GM23248 (cell line): Measurements from ENCODE around the gene LGALS12. TPM values are rescaled to one million over a fixed set of nuclear protein-coding genes. Genes with fewer than 3 reads are reported as not detected.

Experiments used
- DNase-seq: peaks from one replicate; pipeline ENCODE4 v3.0.0-alpha.2; 2015
- H2AFZ ChIP-seq: fragments of 200-600 bp; sonication (generic); 2 replicates; pipeline ENCODE4 v1.6.1; 2016; ENCODE audit warnings: antibody characterized with exemption
- H3F3A ChIP-seq: fragments of 200-600 bp; sonication (generic); 2 replicates; pipeline ENCODE4 v1.6.1; 2016; ENCODE audit warnings: mild to moderate bottlenecking, antibody characterized with exemption, mixed run types; ENCODE audit not compliant: insufficient read depth
- H3K27ac ChIP-seq: fragments of 200-600 bp; sonication (generic); 2 replicates; pipeline ENCODE4 v1.5.1; 2016; ENCODE audit warnings: mild to moderate bottlenecking
- H3K27me3 ChIP-seq: fragments of 200-600 bp; sonication (generic); replicated peaks from 2 replicates; pipeline ENCODE4 v1.6.1; 2016; ENCODE audit warnings: mild to moderate bottlenecking; ENCODE audit not compliant: insufficient read depth
- H3K36me3 ChIP-seq: fragments of 200-600 bp; sonication (generic); 2 replicates; pipeline ENCODE4 v1.6.1; 2016; ENCODE audit warnings: low read depth, mild to moderate bottlenecking
- H3K4me1 ChIP-seq: fragments of 200-600 bp; sonication (generic); 2 replicates; pipeline ENCODE4 v1.6.1; 2016; ENCODE audit warnings: mild to moderate bottlenecking; ENCODE audit not compliant: insufficient read depth
- H3K4me2 ChIP-seq: fragments of 200-600 bp; sonication (generic); one replicate; pipeline ENCODE4 v1.6.1; 2016; ENCODE audit warnings: mild to moderate bottlenecking; ENCODE audit not compliant: unreplicated experiment
- H3K4me3 ChIP-seq: fragments of 200-600 bp; sonication (generic); 2 replicates; pipeline ENCODE4 v1.5.1; 2016; ENCODE audit warnings: mild to moderate bottlenecking
- H3K79me2 ChIP-seq: fragments of 200-600 bp; sonication (generic); 2 replicates; pipeline ENCODE4 v1.6.1; 2016; ENCODE audit warnings: mild to moderate bottlenecking; ENCODE audit not compliant: insufficient read depth
- H3K9ac ChIP-seq: fragments of 200-600 bp; sonication (generic); 2 replicates; pipeline ENCODE4 v1.6.1; 2016; ENCODE audit warnings: mild to moderate bottlenecking
- H3K9me2 ChIP-seq: fragments of 200-600 bp; sonication (generic); 2 replicates; pipeline ENCODE4 v1.6.1; 2016; ENCODE audit warnings: mixed run types, mild to moderate bottlenecking, moderate library complexity; ENCODE audit not compliant: insufficient read depth
- H3K9me3 ChIP-seq: fragments of 200-600 bp; sonication (generic); one replicate; pipeline ENCODE4 v1.6.1; 2017; ENCODE audit warnings: low read depth
- H4K20me1 ChIP-seq: fragments of 200-600 bp; sonication (generic); 2 replicates; pipeline ENCODE4 v1.6.0; 2016; ENCODE audit not compliant: insufficient read depth
- EZH2 ChIP-seq: fragments of 200-600 bp; sonication (generic); IDR thresholded peaks from 2 replicates; pipeline ENCODE4 v1.6.1; 2018; ENCODE audit warnings: antibody characterized with exemption, mild to moderate bottlenecking; ENCODE audit not compliant: insufficient read depth, poor library complexity, severe bottlenecking
- EZH2phosphoT487 ChIP-seq: fragments of 200-600 bp; sonication (generic); IDR thresholded peaks from 2 replicates; pipeline ENCODE4 v1.6.1; 2018; ENCODE audit warnings: antibody characterized with exemption, moderate library complexity, mild to moderate bottlenecking, low read depth; ENCODE audit not compliant: insufficient read depth
- WGBS, 2 experiments: methylation state at CpG; one replicate each; pipeline ENCODE4 v1.1.6; 2015 to 2017; ENCODE audit warnings: low lambda C conversion rate in 2 of 2, low coverage in 1 of 2; ENCODE audit errors: missing lambda C conversion rate in 2 of 2; 5-methylcytosine and 5-hydroxymethylcytosine counted together
- in situ Hi-C: fragments of 300-500 bp; cut with MboI; formaldehyde crosslinking; loops from 2 replicates; pipeline ENCODE4 v1.15.0; 2020
- polyA plus RNA-seq: library from polyadenylated mRNA; unstranded; fragments of >200 nt; fragmentation: Nextera tagmentation; extraction: Ambion mirVana; gene quantifications from 2 replicates; pipeline ENCODE4 v1.2.1, GENCODE V29; 2016
- total RNA-seq: library from RNA; depleted of rRNA; stranded (reverse); fragments of >200 nt; shearing (Covaris generic); gene quantifications from 2 replicates; pipeline ENCODE4 v1.2.3, GENCODE V29; 2014

Gene LGALS12
- total and polyA plus RNA-seq, 2 experiments from 2014 or later: not detected

DNA sequence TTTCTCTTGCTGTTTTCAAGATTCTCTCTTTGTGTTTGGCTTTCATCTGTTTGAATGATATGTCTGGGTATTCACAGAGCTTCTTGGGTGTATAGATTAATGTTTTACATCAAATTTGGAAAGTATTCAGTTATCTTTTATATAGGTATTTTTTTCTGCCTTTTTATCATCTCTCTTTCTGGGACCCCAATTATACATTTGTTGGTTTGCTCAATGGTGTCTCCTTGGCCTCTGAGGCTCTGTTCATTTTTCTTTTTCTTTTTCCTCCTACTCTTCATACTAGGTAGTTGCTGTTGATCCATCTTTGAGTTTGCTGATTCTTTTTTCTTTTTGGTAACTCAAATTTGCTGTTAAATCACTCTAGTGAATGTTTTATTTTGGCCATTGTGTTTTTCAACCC is 29.3 kb upstream of the LGALS12 start:
- H3K36me3 ChIP-seq: no peaks in the 10 kb centered on the region
- H2AFZ ChIP-seq: no peak overlapping the region
- no peaks in the 10 kb centered on the region for H3K4me1 ChIP-seq
- H3K4me2 ChIP-seq: no peak overlapping the region
- H3F3A ChIP-seq: no peaks in the 10 kb centered on the region
- no peaks in the 10 kb centered on the region for H3K79me2 ChIP-seq
- in situ Hi-C loops: loop anchor here (5.0 to 25.0 kb wide), 2 partner anchors 146 to 261 kb away; no protein-coding TSS in a partner anchor
- no peaks in the 10 kb centered on the region; the same call in 1 of the 2 replicates for H3K27me3 ChIP-seq
- no peak overlapping the region for H3K9ac ChIP-seq
- no peaks in the 10 kb centered on the region for H3K9me2 ChIP-seq
- no peak overlapping the region for H3K27ac ChIP-seq
- H4K20me1 ChIP-seq: no peaks in the 10 kb centered on the region
- TF ChIP-seq EZH2: no peak
- DNase-seq: no peak
- no peaks in the 10 kb centered on the region for H3K9me3 ChIP-seq
- no peak overlapping the region for H3K4me3 ChIP-seq

DNA sequence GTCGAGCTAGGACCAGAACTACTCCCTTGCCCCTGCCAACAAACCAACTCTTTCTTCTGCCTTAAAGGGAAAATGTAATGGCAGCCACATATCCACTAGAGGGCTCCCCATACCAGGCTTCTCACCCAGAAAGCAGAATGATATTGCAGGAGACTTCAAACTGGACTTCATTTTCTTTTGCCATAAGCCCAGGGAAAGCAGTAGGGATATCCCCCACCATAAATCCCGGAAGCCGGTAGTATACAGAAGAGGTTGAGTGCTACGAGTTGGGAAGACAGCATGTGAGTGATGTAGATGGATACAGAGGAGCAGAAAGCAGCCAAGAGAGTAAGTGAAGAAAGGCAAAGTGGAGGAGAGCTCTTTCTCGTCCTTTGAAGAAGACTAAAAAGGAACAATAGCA is 27.0 kb upstream of the LGALS12 start:
- peaks cover 9% of the 10 kb centered on the region for H3K27me3 ChIP-seq
- no peaks in the 10 kb centered on the region for H3K36me3 ChIP-seq
- H3K4me3 ChIP-seq: no peak overlapping the region
- 13% methylated on average over 5 of the region's 5 CpGs for WGBS, 2 experiments
- H3K9me3 ChIP-seq: no peaks in the 10 kb centered on the region
- no peaks in the 10 kb centered on the region for H3K4me1 ChIP-seq
- in situ Hi-C loops: loop anchor here (5.0 to 25.0 kb wide), 2 partner anchors 143 to 258 kb away; no protein-coding TSS in a partner anchor
- no peak overlapping the region for H3K4me2 ChIP-seq
- H2AFZ ChIP-seq: peak overlapping the region; percentile 49
- DNase-seq: peak; percentile 78
- no peaks in the 10 kb centered on the region for H3F3A ChIP-seq
- no peaks in the 10 kb centered on the region for H3K79me2 ChIP-seq
- no peak overlapping the region for H3K27ac ChIP-seq
- TF ChIP-seq EZH2 (no peak), EZH2phosphoT487 (no peak)
- no peaks in the 10 kb centered on the region for H3K9me2 ChIP-seq
- no peaks in the 10 kb centered on the region for H4K20me1 ChIP-seq
- no peak overlapping the region for H3K9ac ChIP-seq

DNA sequence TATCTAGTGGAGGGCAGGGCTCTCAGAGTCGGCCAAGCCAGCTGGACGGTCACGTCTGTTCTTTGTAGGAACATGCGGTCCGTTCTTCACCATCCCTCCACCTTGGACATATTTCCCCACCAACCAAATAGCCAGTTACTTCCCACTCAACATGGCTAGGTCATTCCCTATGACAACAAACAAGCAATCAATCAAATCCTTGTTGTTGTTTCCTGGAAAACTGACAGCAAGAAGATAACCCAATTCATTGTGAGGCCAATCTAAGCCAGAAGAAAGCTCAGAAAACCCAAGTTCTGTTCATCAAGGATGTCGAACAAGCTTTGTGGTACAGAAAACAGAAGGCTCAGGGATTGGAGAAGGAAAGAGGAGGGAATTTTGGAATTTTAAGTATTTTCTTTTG is 25.8 kb upstream of the LGALS12 start:
- H3K4me3 ChIP-seq: no peak overlapping the region
- in situ Hi-C loops: loop anchor here (25.0 kb wide), 1 partner anchor 257 kb away; no protein-coding TSS in a partner anchor
- H3F3A ChIP-seq: no peaks in the 10 kb centered on the region
- peaks cover 17% of the 10 kb centered on the region for H3K27me3 ChIP-seq
- no peak overlapping the region for H3K9ac ChIP-seq
- no peaks in the 10 kb centered on the region for H3K4me1 ChIP-seq
- no peak overlapping the region for H3K4me2 ChIP-seq
- no peaks in the 10 kb centered on the region for H3K79me2 ChIP-seq
- no peaks in the 10 kb centered on the region for H3K36me3 ChIP-seq
- 29 to 32% methylated on average over 6 of the region's 6 CpGs for WGBS, 2 experiments
- no peak overlapping the region for H3K27ac ChIP-seq
- no peak for DNase-seq
- H2AFZ ChIP-seq: no peak overlapping the region
- no peak for TF ChIP-seq EZH2
- TF ChIP-seq EZH2phosphoT487: no peak
- H4K20me1 ChIP-seq: no peaks in the 10 kb centered on the region
- H3K9me2 ChIP-seq: no peaks in the 10 kb centered on the region
- no peaks in the 10 kb centered on the region for H3K9me3 ChIP-seq

DNA sequence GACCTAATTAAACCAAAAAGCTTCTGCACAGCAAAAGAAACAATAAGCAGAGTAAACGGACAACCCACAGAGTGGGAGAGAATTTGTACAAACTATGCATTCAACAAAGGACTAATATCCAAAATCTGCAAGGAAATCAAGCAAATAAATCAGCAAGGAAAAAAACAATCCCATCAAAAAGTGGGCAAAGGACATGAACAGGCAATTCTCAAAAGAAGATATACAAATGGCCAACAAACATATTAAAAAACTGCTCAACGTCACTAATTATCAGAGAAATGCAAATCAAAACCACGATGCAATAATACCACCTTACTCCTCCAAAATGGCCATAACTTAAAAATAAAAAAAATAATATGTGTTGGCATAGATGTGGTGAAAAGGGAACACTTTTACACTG is 20.1 kb upstream of the LGALS12 start:
- Histone ChIP-seq H3K27me3 (peaks cover 40% of the 10 kb centered on the region), H3F3A (no peaks in the 10 kb centered on the region), H3K4me1 (no peaks in the 10 kb centered on the region), H4K20me1 (no peaks in the 10 kb centered on the region), H3K9me3 (no peaks in the 10 kb centered on the region), H3K27ac (no peak overlapping the region), H3K9ac (no peak overlapping the region), H3K4me2 (no peak overlapping the region), H2AFZ (no peak overlapping the region), H3K36me3 (no peaks in the 10 kb centered on the region), H3K4me3 (no peak overlapping the region), H3K79me2 (no peaks in the 10 kb centered on the region), H3K9me2 (no peaks in the 10 kb centered on the region)
- no peak for DNase-seq
- TF ChIP-seq EZH2phosphoT487 (no peak), EZH2 (no peak)
- 24 to 26% methylated on average over 3 of the region's 3 CpGs for WGBS, 2 experiments
- in situ Hi-C loops: loop anchor here (25.0 kb wide), 1 partner anchor 252 kb away; no protein-coding TSS in a partner anchor

DNA sequence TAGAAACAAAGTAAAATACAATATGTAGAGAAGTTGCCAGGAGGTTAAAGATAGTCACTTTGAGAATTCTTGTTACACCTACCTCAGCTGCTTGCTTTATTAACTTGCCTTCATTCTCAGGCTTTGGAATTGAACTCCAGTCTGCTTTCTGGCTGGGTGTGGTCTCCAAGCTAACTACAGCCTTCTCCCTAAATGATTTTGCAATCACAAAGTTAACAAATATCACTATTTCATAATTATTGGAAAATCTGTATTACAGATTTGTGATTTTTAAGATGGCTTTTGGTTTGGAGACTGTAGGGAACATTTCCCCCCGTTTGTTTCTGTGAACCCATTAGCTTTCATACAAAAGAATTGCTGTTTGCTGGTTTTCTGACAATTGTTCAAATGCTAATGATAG is 17.1 kb upstream of the LGALS12 start:
- no peak overlapping the region for H3K27ac ChIP-seq
- H3K79me2 ChIP-seq: no peaks in the 10 kb centered on the region
- no peaks in the 10 kb centered on the region for H3K9me3 ChIP-seq
- H3K36me3 ChIP-seq: no peaks in the 10 kb centered on the region
- no peak overlapping the region for H3K4me3 ChIP-seq
- DNase-seq: no peak
- 0 to 5% methylated on average over 1 of the region's 1 CpG for WGBS, 2 experiments
- H2AFZ ChIP-seq: no peak overlapping the region
- H3K9ac ChIP-seq: no peak overlapping the region
- H3K4me2 ChIP-seq: no peak overlapping the region
- no peaks in the 10 kb centered on the region for H4K20me1 ChIP-seq
- no peak for TF ChIP-seq EZH2
- TF ChIP-seq EZH2phosphoT487: no peak
- H3K27me3 ChIP-seq: peaks cover 54% of the 10 kb centered on the region
- no peaks in the 10 kb centered on the region for H3F3A ChIP-seq
- H3K9me2 ChIP-seq: no peaks in the 10 kb centered on the region
- H3K4me1 ChIP-seq: no peaks in the 10 kb centered on the region
- in situ Hi-C loops: loop anchor here (25.0 kb wide), 1 partner anchor 249 kb away; no protein-coding TSS in a partner anchor
